AG20443 (cell line): ENCODE data around the gene H1-8.
"Not testable (repeated sequence)": the region's sequence is repeated elsewhere in the genome, so short reads cannot be mapped to it uniquely, and the experiment has no call there.

Source experiments
- DNase-seq: peaks from one replicate; pipeline ENCODE4 v3.0.0; 2012; ENCODE audit warnings: low spot score, mixed read lengths

Gene H1-8, protein sequence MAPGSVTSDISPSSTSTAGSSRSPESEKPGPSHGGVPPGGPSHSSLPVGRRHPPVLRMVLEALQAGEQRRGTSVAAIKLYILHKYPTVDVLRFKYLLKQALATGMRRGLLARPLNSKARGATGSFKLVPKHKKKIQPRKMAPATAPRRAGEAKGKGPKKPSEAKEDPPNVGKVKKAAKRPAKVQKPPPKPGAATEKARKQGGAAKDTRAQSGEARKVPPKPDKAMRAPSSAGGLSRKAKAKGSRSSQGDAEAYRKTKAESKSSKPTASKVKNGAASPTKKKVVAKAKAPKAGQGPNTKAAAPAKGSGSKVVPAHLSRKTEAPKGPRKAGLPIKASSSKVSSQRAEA

DNA sequence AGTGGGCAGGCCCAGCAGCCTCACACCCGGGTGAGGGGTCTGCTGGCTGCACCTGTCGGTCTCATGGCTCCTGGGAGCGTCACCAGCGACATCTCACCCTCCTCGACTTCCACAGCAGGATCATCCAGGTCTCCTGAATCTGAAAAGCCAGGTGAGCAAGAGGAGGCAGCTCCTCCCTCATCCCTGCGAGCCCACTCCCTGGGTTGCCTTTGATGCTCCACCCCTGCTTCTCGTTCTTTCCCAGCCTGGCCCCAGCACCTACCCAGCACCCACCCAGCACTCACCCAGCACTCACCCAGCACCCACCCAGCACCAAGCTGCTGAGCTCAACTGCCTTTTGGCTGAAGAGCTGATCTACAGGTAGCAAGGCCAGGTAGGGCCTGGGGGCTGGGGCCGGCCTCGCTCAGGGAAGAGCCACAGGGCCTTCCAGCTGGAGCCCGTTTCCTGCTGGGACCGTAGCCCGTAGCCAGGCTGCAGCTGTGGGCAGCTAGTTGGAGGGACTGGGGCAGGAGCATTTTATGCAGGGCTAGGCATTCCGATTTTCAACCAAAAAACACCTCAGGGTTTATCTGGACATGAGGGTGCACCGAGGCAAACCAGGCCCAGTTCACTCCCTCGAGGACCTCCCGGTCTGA, at the start of gene H1-8:
Gene H1-8 (plus strand): TSS at position 20 of the 635 bp plus-strand sequence. CDS start 44 bp downstream, at position 64.
- no peak for DNase-seq

DNA sequence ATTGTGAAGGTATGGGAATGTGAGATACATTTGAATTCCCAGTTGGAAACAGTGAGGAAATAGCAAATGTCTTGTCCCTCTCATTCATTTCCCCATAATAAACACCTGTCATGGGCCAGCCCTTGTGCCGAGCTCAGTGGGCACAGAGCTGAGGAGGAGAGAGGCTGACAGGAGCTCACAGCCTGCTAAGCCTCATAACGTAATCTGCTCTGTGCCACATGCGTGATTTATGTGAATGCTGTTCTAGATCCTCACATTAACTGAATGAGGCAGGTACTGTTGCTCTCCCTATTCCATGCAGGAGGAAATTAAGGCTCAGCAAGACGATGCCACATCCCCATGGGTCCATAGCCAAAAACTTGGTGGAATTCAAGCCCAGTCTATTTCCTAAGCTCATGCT, 49.8 kb upstream of the H1-8 start:
- no peak for DNase-seq

DNA sequence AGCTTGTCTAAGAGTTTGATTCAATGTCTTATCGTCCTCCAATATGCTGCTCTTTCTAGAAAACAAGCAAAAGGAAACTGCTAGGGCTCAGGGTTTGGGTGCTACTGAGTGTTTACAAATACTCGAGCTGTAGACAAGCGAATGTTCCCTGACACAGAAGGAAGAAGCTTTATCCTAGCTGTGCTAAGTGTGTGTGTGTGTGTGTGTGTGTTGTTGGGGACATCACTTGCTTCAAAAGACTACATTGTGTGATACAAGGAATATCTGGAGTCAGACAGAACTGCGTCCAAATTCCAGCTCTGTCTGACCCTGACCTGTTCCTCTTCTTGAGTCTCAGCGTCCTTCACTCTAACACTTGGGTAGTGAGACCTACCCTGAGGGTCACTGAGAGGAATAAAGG, 48.5 kb upstream of the H1-8 start:
- DNase-seq: not testable (repeated sequence)

DNA sequence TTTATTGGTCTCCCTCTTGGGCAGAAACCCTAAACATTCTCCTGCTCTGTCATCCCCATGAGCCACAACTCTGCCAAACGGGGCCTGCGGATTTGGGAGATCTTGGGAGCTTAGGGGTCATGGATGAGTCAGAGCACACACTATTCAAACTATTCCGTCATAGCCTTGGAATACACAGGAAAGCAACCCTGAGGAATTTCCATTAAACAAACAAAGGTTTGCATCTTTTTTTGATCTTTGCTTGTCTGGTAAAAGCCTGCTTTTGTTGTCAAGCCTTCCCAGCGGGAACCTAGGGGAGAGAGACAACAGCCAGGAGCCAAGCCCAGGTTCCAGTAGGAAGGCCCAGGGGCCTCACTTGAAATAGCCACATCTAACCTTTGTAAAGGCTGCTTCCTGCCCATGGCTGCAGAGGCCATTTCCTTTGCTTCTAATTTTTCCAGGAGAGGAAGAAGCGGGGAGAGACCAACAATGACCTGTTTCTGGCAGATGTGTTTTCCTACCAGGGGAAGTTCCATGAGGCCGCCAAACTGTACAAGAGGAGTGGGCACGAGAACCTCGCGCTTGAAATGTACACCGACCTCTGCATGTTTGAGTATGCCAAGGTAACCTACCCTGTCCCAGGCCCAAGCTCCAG, 47.9 kb upstream of the H1-8 start:
- DNase-seq: not testable (repeated sequence)

DNA sequence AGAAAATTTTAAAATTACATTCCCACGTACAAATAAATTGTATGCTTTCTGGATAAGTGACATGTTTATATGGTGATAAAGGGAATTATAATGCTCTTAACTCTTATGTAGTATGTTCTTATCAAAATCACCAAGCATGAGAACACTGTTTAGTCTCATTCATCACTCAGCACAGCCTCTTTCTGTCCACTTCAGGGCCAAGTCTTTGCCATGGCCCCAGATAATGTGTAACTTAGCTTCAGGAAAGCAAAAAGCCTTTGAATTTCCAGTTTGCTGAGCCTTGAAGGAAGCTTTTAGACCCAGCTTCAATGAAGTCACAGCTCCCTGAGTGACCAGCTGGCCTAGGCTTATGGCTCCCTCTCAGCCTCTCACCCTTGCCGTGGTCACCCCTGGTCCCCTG, 45.1 kb upstream of the H1-8 start:
- DNase-seq: not testable (repeated sequence)

DNA sequence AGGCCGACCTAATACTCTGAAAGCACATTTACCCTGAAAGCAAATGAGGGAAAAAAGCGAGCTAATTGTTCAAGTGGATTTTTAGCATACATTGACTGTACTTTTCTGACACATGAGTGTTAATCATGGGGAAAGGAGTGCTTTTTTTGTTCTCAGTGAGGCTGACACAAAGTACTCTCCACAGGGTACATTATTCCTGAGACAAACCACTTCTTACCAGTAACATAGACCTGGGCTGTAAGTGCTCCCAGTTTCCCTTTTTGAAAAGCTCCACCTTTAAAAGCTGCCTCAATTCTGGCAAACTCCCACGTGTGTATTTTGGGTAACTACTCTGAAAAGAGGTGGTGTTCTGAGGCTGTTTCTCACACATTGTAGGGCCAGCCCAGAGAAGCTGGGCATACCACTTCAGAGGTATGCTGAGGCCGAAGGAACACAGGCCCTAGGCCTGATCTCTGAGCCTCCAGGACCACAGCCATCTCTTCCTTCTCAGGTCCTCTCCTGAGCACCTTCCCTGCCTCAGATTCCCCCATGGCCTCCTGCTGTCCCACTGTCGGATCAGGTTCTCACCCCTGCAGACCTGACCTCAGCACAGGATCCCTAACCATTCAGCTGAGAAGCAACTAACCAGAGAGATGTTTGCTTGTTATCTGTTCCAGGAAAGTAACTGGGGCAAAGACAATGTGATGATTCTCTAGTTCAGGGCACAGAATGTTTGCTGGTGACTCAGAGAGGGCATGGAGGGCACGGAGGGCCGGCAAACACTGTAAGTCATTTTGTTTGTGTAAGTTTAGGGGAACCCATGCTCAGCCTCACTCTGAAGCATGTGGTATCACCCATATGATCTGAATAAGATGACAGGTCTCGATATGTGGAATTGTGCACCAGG, 44.1 kb upstream of the H1-8 start:
- DNase-seq: not testable (repeated sequence)

DNA sequence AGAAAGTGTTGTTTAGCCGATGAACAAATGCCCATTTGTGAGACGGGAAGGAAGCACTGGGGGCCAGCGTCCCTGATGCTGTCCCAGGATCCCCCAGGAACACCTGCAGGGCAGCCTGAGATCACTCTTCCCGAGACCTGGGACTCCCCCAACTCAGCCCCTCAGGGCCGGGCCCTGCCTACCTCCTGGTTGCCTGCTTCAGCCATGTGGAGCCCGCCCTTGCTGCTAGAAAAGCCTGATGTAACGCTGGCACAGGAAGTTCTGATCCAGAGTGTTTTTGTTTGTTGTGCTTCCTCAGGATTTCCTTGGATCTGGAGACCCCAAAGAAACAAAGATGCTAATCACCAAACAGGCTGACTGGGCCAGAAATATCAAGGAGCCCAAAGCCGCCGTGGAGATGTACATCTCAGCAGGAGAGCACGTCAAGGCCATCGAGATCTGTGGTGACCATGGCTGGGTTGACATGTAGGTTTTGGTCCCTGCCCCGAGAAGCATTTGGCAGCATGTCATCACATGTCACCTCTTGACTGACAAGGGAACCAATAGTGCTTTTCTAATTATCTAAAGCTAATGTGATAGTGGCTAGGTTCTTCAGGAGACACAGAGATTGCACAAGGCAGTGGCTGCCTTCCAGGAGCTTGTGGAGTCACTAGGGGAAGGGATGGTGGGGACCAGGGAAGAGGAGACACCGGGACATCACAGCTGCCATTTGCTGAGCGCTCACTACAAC, 43.2 kb upstream of the H1-8 start:
- not testable (repeated sequence) for DNase-seq

DNA sequence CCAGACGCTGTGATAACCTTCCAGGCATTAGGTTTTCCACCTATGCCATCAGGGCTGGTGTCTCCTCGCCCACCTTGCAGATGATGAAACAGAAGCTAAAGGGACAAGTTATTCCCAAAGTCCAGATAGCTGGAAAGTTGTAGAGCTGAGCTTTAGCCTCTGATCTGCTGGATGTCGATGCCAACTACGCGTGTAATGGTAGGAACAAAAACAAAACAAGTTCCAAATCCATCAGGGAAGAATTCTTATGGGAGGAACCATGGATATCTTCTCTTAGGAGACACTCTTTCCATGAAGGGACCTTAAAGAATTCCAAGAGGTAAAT, 42.7 kb upstream of the H1-8 start:
- DNase-seq: no peak

DNA sequence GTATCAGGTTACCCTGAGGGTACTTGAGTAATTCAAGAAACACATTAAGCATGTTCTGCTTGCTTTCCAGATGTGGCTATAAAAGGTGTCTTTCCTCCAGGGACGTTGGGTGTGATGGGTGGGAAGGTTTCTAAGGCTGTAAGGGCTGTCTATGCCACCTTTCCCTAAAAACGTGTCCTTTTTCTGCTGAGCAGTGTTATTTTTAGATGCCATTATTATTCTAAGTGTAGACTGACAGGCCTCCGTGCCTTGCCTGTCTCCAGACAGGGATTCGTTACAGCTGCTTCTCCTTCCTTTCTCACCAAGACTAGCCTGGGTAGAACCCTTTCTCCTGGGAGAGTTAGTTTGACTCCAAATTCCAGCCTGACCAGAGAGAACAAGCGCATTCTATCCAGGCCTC, 41.3 kb upstream of the H1-8 start:
- DNase-seq: no peak

DNA sequence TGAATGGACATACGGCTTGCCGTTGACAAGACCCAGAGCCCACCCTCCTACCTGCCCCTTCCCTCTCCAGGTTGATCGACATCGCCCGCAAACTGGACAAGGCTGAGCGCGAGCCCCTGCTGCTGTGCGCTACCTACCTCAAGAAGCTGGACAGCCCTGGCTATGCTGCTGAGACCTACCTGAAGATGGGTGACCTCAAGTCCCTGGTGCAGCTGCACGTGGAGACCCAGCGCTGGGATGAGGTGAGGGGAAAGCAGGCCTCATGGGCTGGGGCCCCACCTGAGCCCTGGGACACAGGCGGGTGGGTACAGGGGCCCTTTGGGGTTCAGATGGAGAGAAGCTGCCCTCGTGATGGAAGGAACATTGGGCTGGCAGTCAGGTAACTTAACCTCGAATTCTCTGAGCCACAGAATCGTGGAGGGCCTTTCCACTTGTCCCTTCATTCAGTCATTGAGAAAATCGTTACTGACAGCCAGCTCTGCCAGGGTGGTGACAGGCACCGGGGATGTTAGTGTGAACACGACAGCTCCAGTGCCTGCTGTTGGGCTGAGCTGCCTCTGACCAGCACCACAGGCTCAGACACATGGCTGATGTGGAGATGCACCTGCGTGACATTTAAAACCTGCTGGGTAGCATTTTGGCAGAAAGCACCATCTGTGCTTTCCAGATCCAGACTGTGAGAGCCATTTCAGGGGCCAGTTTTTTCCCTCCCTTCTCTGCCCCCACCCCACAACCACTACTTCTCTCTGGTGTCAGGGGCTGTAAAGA, 40.1 kb upstream of the H1-8 start:
- DNase-seq: no peak

DNA sequence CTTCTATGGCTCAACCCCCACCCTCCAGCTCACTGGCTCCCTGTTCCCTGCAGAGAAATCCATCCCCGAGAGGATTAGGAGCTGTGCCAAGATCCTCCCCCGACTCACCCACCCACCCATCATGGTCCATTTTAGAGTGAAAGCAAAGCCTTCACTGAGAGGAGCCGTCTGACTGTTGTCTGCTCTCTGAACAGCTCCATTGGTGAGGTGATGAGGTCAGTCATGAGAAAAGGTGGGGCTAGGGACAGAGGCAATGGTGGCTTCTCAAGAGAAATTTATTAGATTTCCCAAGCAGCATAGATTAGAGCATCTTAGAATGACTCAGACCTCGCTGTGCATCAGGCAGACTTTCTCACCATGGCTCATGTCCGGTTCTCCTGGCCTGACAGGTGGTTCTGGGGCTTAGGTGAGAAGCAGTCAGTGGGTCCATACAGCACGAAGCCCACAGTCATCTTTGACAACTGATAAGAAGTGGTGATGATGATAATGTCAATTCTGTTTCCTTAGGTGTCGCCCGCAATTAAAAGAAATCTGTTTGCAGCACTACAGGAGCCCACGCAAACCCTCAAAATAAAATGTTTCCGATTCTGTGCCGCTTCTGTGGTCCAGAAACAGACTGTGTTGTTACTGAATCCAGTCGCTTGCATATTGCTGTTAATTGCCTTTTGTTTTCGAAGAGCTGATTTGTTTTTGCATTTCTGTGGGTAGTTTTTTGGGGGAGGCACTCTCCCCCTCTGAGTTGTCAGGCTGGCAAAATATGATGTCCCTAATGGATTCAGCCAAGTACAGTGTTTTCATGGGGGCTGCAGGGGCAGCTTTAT, 39.3 kb upstream of the H1-8 start:
- no peak for DNase-seq

DNA sequence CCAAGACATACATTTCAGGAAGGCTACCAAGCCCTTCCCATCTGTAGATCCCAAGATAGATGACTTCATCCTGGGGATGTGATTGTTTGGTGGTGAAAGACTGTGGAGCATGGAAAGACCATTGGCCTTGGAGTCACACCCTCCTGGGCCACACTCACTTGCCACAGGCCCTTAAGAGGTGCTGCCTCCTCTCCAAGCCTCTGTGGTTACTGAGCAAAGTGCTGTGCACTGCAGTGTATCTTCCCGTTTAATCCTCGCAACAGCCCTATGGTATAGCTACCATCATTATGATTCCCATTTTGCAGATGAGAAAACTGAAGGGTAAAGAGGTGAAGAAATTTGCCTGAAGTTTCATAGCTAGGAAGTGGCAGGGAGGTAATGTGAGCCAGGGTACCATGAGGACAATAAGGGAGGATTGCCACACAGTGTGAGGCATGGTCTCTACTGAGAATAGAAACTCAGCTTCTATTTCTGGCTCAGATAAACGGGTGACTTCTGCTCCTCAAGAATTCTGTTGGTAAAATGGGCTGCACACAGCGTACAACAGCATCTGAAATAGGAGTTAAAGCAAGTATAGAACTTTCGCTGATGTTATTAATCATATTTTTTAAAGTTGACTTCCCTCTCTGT, 38.4 kb upstream of the H1-8 start:
- no peak for DNase-seq

DNA sequence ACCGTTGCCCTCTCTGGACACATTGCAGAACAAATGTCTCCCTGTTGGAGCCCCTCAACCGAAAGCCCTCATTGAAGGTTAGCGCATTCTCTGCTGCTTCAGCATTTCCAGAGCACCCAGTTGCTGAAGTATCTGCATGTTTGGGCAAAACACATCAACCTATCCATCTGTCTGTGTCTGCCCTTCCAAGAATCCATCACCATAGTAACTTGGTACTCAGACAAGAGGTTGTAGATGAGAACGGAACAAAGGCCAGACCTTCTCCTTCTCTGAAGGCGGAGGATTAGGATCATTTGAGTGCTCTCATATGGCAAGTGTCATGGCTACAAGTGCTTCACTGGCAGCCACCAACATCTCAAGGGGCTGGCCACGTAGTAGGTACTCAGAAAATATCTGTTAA, 37.6 kb upstream of the H1-8 start:
- DNase-seq: no peak

DNA sequence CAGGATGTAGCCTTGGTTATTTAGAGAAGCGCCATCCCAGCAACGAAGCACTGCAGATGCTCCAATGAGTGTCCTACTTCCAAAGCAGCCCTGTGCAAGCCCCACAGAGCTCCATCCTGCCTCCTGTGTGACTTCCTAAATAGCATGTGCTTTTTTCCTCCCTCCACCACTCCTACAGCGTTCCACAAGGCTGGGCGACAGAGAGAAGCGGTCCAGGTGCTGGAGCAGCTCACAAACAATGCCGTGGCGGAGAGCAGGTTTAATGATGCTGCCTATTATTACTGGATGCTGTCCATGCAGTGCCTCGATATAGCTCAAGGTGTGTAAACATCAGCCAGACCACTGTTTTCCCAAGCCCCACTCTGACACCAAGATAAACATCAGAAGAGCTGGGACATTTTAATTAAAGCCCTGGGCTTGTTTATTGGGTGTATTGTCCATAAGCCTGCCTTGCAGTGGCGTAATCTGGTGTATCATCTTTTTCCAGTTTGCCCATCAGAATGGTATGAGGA, 36.7 kb upstream of the H1-8 start:
- no peak for DNase-seq

DNA sequence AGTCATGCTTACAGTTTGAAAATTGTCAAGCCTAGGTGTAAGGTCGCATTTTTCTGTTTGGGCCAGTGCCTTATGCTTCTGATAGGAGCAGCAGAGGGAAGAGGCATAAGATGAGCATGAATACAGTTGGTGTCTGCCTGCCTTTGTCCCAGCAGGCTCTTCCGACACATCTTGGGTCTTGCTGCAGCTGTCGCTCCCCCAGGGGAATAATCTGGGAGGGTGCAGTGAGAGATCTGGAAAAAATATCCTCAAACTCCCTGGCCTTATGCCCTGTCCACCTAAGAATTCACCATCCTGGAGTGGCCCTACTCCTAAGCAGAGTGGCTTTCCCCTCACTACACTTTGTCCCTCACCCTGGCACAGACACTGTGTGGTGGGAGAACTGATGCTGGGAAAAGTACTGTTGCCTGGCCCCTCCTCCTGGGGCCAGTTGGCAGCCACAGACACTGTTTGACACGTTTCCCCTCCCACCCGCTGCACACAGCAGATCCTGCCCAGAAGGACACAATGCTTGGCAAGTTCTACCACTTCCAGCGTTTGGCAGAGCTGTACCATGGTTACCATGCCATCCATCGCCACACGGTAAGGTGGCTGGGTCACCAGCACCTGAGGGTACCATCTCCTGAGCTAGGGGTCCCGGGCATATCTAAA, 35.7 kb upstream of the H1-8 start:
- DNase-seq: no peak

DNA sequence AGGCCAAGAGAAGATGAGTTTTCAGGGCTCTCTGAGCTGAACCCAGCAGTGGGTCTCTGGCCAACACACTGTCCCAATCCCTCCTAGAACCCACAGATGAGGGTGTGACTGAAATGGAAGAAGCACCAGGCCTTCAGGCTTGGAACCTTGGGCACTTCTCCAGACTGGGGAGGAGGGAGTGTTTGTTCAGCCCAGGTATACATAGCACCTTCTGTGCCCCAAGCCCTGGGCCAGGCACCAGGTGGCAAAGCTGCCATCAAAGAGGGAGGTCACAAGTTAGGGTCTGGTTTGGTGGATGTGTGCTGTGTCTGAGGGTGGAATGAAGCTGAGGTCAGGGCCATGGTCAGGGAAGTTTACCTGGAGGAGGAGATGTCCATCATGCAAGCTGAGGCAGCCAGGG, 30.4 kb upstream of the H1-8 start:
- DNase-seq: no peak

DNA sequence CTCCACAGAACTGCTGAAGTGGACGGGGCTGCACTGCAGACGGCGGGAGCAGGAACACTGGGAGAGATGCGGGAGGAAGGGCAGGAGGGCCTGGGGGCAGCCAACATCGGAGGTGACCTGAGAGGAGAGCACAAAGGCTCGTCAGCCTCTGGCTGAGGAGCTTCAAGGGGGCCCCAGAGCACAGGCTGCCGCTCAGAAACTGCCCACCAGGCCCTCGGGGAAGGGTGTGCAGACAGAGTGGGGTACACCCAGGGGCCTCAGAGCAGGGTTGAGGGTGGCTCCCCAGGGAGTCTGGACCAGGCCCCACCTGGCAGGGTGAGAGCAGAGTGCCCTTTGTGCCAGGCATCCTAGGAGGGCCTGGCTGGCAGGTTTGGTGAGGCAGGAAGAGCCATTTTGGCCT, 29.3 kb upstream of the H1-8 start:
- no peak for DNase-seq

DNA sequence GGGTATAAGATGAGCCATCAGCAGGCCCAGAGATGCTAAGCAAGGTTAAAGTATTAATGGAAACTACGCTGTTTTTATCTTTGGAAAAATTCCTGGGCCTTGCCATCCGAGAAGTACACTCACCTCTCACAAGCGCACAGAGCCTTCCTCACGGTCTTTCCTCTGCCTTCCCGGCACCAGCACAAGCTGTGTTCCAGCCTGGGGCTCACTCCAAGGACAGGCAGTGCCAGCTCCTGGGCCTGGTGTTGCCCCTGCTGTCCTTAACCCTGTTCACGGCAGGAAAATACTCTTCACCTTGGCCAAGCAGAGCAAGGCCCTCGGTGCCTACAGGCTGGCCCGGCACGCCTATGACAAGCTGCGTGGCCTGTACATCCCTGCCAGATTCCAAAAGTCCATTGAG, 28.9 kb upstream of the H1-8 start:
- DNase-seq: no peak

DNA sequence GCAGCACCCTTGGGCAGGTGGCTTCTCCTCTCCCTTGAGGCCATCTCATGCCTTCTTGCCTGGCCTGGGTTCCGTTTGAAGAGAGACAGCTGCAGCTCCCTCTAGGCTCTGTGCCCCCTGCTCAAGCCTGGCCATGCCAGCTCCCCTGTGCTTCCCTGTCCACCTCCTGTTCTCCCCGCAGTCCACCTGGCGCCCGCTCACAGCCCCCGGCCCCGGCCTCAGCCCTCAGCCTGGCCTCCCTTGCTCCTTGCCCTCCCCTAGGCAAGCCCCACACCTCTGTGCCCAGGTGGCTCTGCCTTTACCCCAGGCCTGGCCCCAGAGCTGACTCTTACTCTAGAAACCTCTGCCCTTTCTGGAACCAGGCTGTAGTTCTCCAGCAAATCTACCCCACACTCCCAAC, 28.4 kb upstream of the H1-8 start:
- DNase-seq: no peak
